ENCODE results near the gene PTCHD1.

The PTCHD1 gene

DNA sequence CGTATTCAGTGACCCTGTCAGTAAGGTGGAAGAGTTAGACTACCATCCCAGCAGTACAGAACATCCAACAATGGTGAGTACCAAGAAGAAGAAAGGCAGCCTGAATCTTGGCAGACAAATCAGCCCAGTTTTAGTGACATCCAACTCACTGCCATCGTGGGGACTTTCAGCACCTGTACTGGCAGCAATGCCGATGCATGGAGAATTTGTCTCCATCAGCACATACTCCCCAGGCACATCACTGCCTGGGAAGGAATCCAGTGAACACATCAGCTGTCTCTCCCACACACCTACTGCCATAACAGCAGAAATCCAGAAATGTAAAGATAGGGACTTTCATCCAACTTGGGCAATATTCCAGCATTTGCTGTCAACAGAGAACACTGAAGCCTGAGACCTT is 29.8 kb downstream of the PTCHD1 start:
- Histone ChIP-seq H3K9ac (ENCODE audit: insufficient read length, low read depth) (no peak overlapping the region), H3K36me3 (ENCODE audit: insufficient read depth, insufficient read length, low read length) (no peaks in the 10 kb centered on the region), H3K9me3 (ENCODE audit: insufficient read depth, low read length) (peaks cover 9% of the 10 kb centered on the region; the same call in 1 of the 2 replicates), H3K4me3 (ENCODE audit: insufficient read length, low read depth) (no peak overlapping the region), H3K27me3 (ENCODE audit: insufficient read depth, insufficient read length) (no peaks in the 10 kb centered on the region), H3K4me1 (ENCODE audit: insufficient read depth, insufficient read length) (no peaks in the 10 kb centered on the region)
- no peak for DNase-seq (ENCODE audit: low read depth, low spot score)
- no peak for TF ChIP-seq YY1 (IDR thresholded peaks at IDR 0.05; ENCODE audit: insufficient read depth, insufficient read length)
- no peak for TF ChIP-seq SUZ12 (IDR thresholded peaks at IDR 0.05; ENCODE audit: extremely low read depth, insufficient read depth, insufficient read length)
- TF ChIP-seq ZNF274 (IDR thresholded peaks at IDR 0.05; ENCODE audit: low read depth, low read length), result no peak

DNA sequence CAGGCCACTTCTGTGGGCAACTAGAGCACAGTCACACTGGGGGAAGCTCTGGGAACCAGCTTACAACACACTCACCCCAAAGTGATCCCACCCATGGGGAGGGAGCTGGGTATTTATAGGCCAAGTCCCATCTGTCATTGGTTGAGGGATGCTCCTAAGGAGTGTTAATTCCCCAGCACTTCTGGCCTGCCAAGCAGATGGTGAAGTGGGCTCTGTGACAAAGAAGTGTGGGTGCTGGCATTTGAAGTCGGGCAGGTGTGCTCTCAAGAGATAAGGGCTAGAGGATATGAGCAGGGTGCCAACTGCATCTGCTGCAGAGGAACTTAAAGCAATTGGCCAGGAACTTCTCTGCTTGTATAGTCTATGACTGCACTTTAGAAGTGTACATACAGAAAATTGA is 30.9 kb downstream of the PTCHD1 start:
- no peak for DNase-seq (ENCODE audit: low read depth, low spot score)
- peaks cover 9% of the 10 kb centered on the region; the same call in 1 of the 2 replicates for H3K9me3 ChIP-seq (ENCODE audit: insufficient read depth, low read length)
- no peaks in the 10 kb centered on the region for H3K27me3 ChIP-seq (ENCODE audit: insufficient read depth, insufficient read length)
- H3K4me1 ChIP-seq (ENCODE audit: insufficient read depth, insufficient read length), result no peaks in the 10 kb centered on the region
- no peak overlapping the region for H3K4me3 ChIP-seq (ENCODE audit: insufficient read length, low read depth)
- no peak overlapping the region for H3K9ac ChIP-seq (ENCODE audit: insufficient read length, low read depth)
- H3K36me3 ChIP-seq (ENCODE audit: insufficient read depth, insufficient read length, low read length), result no peaks in the 10 kb centered on the region
- TF ChIP-seq ZNF274 (IDR thresholded peaks at IDR 0.05; ENCODE audit: low read depth, low read length) (no peak), SUZ12 (IDR thresholded peaks at IDR 0.05; ENCODE audit: extremely low read depth, insufficient read depth, insufficient read length) (no peak), YY1 (IDR thresholded peaks at IDR 0.05; ENCODE audit: insufficient read depth, insufficient read length) (no peak)

- Histone ChIP-seq H3K4me3 (ENCODE audit: insufficient read length, low read depth) (no peak overlapping the region), H3K9me3 (ENCODE audit: insufficient read depth, low read length) (peaks cover 9% of the 10 kb centered on the region; the same call in 1 of the 2 replicates), H3K27me3 (ENCODE audit: insufficient read depth, insufficient read length) (no peaks in the 10 kb centered on the region), H3K9ac (ENCODE audit: insufficient read length, low read depth) (no peak overlapping the region), H3K4me1 (ENCODE audit: insufficient read depth, insufficient read length) (no peaks in the 10 kb centered on the region), H3K36me3 (ENCODE audit: insufficient read depth, insufficient read length, low read length) (no peaks in the 10 kb centered on the region)
- DNase-seq (ENCODE audit: low read depth, low spot score), result no peak
- no peak for TF ChIP-seq SUZ12 (IDR thresholded peaks at IDR 0.05; ENCODE audit: extremely low read depth, insufficient read depth, insufficient read length)
- no peak for TF ChIP-seq ZNF274 (IDR thresholded peaks at IDR 0.05; ENCODE audit: low read depth, low read length)
- TF ChIP-seq YY1 (IDR thresholded peaks at IDR 0.05; ENCODE audit: insufficient read depth, insufficient read length), result no peak
These were observed 32.3 kb downstream of the PTCHD1 start for GRCh38 chrX:23366914-23367313.

DNA sequence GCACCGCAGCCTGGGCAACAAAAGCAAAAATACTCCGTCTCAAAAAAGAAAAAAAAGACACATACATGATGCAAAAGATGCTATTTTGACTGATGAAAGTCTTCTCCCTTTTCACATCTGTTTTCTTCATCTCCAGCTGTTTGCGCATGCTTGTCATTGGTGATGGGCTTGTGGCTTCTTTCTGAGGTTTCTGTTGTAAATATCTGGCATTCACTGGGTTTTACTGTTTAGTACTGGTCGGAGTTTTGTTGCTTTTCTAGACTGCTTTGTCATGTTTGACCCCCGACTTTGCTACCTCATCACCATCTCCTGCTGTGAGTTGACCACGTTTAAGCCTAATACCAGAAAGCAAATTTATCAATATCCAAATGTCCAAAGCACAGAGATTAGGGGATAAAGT is 34.4 kb downstream of the PTCHD1 start:
- no peaks in the 10 kb centered on the region for H3K36me3 ChIP-seq (ENCODE audit: insufficient read depth, insufficient read length, low read length)
- TF ChIP-seq SUZ12 (IDR thresholded peaks at IDR 0.05; ENCODE audit: extremely low read depth, insufficient read depth, insufficient read length) (no peak), YY1 (IDR thresholded peaks at IDR 0.05; ENCODE audit: insufficient read depth, insufficient read length) (no peak), ZNF274 (IDR thresholded peaks at IDR 0.05; ENCODE audit: low read depth, low read length) (no peak)
- H3K4me3 ChIP-seq (ENCODE audit: insufficient read length, low read depth), result no peak overlapping the region
- no peaks in the 10 kb centered on the region for H3K27me3 ChIP-seq (ENCODE audit: insufficient read depth, insufficient read length)
- H3K4me1 ChIP-seq (ENCODE audit: insufficient read depth, insufficient read length), result no peaks in the 10 kb centered on the region
- DNase-seq (ENCODE audit: low read depth, low spot score), result no peak
- H3K9ac ChIP-seq (ENCODE audit: insufficient read length, low read depth), result no peak overlapping the region
- H3K9me3 ChIP-seq (ENCODE audit: insufficient read depth, low read length), result 0 out of 2 replicates have a peak, but pooled peaks cover under 1% of the 10 kb centered on the region

GRCh38 chrX:23372220-23372902 is 37.7 kb downstream of the PTCHD1 start:
- Histone ChIP-seq H3K4me1 (ENCODE audit: insufficient read depth, insufficient read length) (no peaks in the 10 kb centered on the region), H3K27me3 (ENCODE audit: insufficient read depth, insufficient read length) (no peaks in the 10 kb centered on the region), H3K9ac (ENCODE audit: insufficient read length, low read depth) (no peak overlapping the region), H3K4me3 (ENCODE audit: insufficient read length, low read depth) (no peak overlapping the region), H3K36me3 (ENCODE audit: insufficient read depth, insufficient read length, low read length) (no peaks in the 10 kb centered on the region), H3K9me3 (ENCODE audit: insufficient read depth, low read length) (no peaks in the 10 kb centered on the region)
- TF ChIP-seq YY1 (IDR thresholded peaks at IDR 0.05; ENCODE audit: insufficient read depth, insufficient read length), result no peak
- no peak for TF ChIP-seq SUZ12 (IDR thresholded peaks at IDR 0.05; ENCODE audit: extremely low read depth, insufficient read depth, insufficient read length)
- no peak for TF ChIP-seq ZNF274 (IDR thresholded peaks at IDR 0.05; ENCODE audit: low read depth, low read length)
- no peak for DNase-seq (ENCODE audit: low read depth, low spot score)

- Histone ChIP-seq H3K9ac (ENCODE audit: insufficient read length, low read depth) (no peak overlapping the region), H3K4me1 (ENCODE audit: insufficient read depth, insufficient read length) (no peaks in the 10 kb centered on the region), H3K4me3 (ENCODE audit: insufficient read length, low read depth) (no peak overlapping the region), H3K36me3 (ENCODE audit: insufficient read depth, insufficient read length, low read length) (no peaks in the 10 kb centered on the region), H3K27me3 (ENCODE audit: insufficient read depth, insufficient read length) (no peaks in the 10 kb centered on the region), H3K9me3 (ENCODE audit: insufficient read depth, low read length) (no peaks in the 10 kb centered on the region)
- DNase-seq (ENCODE audit: low read depth, low spot score), result no peak
- TF ChIP-seq YY1 (IDR thresholded peaks at IDR 0.05; ENCODE audit: insufficient read depth, insufficient read length), result no peak
These were observed 38.6 kb downstream of the PTCHD1 start for GRCh38 chrX:23373129-23373804.

DNA sequence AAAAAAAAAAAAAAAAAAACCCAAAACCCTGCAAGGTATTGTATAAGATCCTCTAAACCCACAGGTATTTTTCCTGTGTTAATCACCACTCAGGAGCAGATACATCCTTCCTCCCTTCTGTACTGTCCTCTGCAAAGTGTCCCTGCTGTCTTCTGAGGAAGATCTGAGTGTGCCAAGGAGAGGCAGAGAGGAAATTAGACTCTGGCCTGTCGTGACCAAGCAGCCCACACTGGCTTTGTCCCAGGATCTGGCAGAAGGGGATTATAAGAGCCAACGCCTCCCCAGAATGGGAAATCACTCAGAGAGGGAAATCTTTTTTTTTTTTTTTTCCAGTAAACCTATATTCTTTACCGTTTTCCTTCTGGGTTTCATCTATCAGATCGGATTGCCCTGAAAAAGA is 39.6 kb downstream of the PTCHD1 start:
- Histone ChIP-seq H3K9me3 (ENCODE audit: insufficient read depth, low read length) (no peaks in the 10 kb centered on the region), H3K27me3 (ENCODE audit: insufficient read depth, insufficient read length) (no peaks in the 10 kb centered on the region), H3K36me3 (ENCODE audit: insufficient read depth, insufficient read length, low read length) (no peaks in the 10 kb centered on the region), H3K9ac (ENCODE audit: insufficient read length, low read depth) (no peak overlapping the region), H3K4me3 (ENCODE audit: insufficient read length, low read depth) (no peak overlapping the region), H3K4me1 (ENCODE audit: insufficient read depth, insufficient read length) (no peaks in the 10 kb centered on the region)
- no peak for DNase-seq (ENCODE audit: low read depth, low spot score)
- TF ChIP-seq YY1 (IDR thresholded peaks at IDR 0.05; ENCODE audit: insufficient read depth, insufficient read length), result no peak
- TF ChIP-seq SUZ12 (IDR thresholded peaks at IDR 0.05; ENCODE audit: extremely low read depth, insufficient read depth, insufficient read length), result no peak
- no peak for TF ChIP-seq ZNF274 (IDR thresholded peaks at IDR 0.05; ENCODE audit: low read depth, low read length)
